CD4-positive, alpha-beta T cell treated with Interferon alpha-2 for 1 hour (primary cell): ENCODE measurements around the gene TRIM33.

Experiments
- DNase-seq, 2 donors: peaks; one replicate each; pipeline ENCODE4 v3.0.0-alpha.2; 2020 to 2022

Gene TRIM33

DNA sequence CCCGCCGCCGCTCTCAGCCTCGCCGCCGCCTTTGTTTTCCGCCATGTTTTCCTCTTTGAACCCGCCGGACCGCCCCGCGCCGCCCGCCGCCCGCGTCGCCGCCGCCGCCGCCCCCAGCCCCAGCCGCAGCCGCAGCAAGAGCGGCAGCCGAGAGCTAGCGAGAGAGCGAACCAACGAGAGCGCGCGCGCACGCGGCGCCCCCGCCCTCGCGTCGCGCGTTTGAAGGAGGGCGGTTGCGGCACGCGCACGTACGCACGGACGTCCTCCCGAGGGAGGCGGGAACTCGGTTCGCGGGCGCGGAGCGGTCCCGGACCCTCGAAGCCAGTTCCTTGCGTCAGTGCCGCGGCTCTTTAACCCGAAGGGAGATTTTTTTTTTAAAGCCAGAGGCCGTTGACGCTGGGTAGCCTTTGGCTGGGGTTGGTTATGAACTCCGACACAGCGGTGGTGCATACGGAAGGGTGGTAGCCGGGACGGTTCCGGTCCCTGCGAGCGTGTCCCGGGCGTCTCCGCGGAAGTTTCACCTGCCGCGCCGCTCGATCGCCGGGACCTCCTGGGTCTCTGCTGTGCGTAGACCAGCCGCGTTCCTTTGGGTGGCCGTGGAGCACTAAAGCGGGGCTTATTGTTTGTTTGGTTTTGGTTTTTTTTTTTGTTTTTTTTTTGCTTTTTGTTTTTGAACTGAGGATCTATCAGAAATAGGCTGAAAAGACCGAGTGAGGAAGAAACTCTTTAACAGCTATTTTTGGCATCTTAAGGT is at the start of gene TRIM33:
TSS of gene TRIM33 (minus strand) at position 172 of the 754 bp plus-strand sequence. CDS start at position 45, 127 bp downstream.
- DNase-seq = peak; percentile 91 to 93

GRCh38 chr1:114559356-114559755 is 48.4 kb upstream of the TRIM33 start:
- DNase-seq = no peak

- peak in 1 of 2 donors; percentile 45 for DNase-seq
These were observed 47.5 kb upstream of the TRIM33 start for GRCh38 chr1:114558544-114558943.

- no peak for DNase-seq
These were observed 43.6 kb upstream of the TRIM33 start for GRCh38 chr1:114554577-114554976.

DNA sequence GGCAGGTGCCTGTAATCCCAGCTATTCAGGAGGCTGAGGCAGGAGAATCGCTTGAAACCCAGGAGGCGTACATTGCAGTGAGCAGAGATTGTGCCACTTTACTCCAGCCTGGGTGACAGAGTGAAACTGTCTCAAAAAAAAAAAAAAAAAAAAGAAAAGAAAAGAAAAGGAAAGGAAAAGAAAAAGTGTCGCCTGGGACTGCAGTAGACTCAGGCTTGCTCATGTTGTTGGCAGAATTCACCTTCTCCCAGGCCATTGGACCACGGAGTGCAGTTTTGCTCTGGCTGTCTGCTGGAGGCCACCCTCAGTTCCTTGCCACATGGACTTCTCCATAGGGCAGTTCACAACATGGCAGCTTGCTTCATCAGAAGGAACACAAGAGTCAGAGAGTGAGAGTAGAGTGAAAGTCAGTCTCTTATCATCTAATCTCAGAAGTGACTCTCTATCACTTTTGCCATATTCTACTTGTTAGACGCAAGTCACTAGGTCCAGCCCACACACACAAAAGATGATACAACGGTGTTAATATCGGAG is 41.2 kb upstream of the TRIM33 start:
- DNase-seq = no peak

DNA sequence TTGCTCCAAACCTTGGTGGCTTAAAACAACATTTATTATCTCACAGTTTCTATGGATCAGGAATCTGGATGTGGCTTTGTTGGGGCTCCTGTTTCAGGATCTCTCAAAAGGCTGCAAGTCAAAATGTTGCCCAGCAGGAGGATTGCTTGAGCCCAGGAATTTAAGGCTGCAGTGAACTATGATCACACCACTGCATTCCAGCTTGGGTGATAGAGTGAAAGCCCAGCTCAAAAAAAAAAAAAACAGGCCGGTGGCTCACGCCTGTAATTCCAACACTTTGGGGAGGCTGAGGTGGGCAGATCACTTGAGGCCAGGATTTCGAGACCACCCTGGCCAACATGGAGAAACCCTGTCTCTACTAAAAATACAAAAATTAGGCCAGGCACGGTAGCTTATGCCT is 40.4 kb upstream of the TRIM33 start:
- no peak for DNase-seq

DNA sequence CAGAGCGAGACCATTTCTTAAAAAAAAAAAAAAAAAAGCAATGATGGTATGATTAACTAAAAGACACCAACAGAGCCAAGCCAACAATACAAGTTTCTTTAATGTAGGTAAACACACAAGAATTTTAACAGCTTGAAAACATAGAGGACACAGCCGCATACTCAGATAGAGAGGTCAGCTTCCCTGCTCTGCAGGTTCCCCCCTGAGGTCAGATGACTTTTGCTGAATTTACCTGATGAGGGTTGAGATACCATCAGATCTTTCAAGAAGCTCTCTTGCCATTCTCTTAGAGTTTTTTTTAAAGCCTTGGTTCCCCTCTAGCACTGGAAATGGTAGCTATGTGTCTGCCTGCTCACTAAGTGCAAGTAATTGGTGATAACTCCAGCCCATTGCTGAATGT is 39.3 kb upstream of the TRIM33 start:
- no peak for DNase-seq

DNA sequence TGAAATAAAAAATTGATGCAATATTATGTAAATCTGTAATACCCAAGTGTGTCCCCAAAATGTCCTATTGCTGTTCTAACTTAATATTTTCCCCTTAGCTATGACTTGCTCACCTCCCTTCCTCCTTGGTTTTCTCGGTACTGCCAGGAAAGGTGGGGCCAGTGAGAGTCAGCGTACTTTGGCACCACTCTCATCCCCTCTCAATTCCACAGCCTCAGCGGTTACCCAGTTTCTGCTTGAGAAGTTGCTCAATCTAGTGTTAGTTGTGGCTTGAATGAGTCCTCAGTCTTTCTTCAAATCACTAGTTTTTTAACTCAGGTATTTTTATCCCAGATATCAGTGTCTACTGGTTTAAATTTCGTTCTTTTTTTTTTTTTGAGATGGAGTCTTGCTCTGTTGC is 38.1 kb upstream of the TRIM33 start:
- no peak for DNase-seq

DNA sequence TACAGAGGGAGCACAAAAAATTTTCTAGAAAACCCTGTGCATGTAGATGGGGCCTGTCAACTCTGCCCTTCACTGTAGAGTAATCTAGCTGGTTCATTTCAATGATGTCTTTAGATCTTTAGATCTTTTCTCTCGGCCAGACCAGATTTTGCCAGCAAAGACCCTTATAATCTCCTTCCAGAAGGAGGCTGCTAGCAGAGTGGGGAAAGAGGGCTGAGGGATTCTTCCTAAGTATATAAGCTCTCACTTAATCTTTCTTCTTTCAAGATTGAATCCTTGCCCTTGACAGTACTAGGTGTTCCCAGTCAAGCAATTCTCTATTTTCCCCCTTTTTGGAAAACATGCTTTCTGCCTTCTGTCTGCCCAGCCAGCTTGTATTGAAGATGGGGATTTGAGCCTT is 36.1 kb upstream of the TRIM33 start:
- no peak for DNase-seq

- no peak for DNase-seq
These were observed 34.8 kb upstream of the TRIM33 start for GRCh38 chr1:114545796-114546195.

DNA sequence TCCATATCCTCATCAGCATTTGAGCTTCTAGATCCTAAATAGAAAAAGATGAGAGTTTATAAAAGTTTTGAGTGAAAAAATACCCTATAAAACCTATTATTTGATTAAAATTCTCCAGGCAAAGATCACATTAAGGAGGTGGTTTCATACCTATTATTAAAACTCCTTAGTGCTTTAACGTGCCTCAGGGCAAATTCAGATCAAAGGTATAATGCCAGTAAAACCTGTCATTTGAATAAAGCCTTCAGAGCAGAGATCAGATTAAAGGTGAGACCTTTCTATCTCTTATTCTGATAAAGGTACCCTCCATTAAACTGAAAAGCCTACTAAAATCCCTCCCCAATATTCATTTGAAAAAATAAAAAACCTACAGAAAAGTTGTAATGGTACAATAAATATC is 34.3 kb upstream of the TRIM33 start:
- no peak for DNase-seq

DNA sequence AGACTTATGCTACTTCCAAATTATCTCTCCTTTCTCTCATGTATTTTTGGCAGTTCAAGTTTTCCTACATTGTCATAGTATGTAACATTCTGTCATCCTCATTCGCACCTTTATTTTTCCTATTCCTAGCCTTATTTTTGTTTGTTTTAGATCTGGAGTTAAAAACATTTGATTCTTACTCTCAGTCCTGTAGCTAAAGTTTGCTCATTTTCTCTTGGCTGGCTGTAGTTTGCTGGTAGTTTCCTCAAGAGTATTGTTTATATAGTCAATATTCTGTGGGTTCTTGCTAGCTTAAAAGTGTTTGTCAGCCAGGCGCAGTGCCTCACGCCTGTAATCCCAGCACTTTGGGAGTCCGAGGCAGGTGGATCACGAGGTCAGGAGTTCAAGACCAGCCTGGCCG is 29.8 kb upstream of the TRIM33 start:
- no peak for DNase-seq

GRCh38 chr1:114540272-114540671 is 29.3 kb upstream of the TRIM33 start:
- DNase-seq = no peak

- no peak for DNase-seq
These were observed 25.0 kb upstream of the TRIM33 start for GRCh38 chr1:114536043-114536442.

DNA sequence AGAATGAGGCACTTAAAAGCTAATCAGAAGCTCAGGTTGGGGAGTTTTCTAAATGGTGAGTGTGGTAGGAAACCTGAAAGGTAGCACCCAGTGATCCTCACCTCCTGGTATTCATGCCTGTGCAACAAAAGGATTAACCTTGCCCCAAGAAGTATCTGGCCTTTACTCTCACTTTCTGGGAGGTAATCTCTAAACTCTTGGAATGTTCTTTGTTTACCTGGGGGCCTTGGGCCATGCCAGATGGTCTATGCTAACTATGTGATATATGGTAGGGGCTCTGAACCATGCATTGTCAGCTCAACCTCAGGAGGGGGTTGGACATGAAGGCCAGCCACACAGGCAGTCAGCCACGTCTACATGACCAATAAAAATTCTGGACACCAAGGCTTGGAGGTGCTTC is 24.4 kb upstream of the TRIM33 start:
- DNase-seq = no peak

GRCh38 chr1:114531094-114531493 is 20.1 kb upstream of the TRIM33 start:
- no peak for DNase-seq

- no peak for DNase-seq
These were observed 19.2 kb upstream of the TRIM33 start for GRCh38 chr1:114530224-114530623.

DNA sequence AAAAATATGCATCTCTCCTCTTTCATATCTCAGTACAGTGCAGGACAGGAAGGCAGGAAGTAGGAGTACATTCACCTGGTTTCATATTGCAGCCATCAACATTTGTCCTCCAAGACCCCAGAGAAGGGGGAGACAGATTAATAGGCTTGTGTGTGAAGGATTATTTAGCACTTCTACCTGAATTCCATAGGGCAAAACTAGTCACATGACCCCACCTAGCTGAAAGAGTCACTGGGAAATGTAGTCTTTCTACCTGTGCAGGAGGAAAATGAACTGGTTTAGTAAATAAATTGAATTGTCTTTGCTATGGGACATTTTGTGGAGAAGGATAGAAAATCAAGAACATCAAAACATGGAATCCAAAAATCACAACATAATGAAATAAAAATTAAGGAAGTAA is 13.9 kb upstream of the TRIM33 start:
- no peak for DNase-seq

DNA sequence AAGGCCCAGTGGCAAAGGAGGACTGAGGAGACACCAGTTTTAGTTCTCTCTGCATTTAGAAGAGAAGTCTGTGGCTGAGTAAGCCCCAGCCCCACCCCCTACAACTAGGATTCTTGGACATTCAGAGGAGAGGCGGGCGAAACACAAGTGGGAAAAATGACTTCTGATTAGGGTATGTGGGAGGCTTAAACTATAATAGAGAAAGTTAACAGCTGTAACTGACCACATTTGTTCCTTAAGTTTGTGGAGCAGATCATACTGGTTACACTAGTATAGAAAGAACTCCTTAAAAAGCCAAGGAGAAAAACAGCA is 11.2 kb upstream of the TRIM33 start:
- DNase-seq = no peak

DNA sequence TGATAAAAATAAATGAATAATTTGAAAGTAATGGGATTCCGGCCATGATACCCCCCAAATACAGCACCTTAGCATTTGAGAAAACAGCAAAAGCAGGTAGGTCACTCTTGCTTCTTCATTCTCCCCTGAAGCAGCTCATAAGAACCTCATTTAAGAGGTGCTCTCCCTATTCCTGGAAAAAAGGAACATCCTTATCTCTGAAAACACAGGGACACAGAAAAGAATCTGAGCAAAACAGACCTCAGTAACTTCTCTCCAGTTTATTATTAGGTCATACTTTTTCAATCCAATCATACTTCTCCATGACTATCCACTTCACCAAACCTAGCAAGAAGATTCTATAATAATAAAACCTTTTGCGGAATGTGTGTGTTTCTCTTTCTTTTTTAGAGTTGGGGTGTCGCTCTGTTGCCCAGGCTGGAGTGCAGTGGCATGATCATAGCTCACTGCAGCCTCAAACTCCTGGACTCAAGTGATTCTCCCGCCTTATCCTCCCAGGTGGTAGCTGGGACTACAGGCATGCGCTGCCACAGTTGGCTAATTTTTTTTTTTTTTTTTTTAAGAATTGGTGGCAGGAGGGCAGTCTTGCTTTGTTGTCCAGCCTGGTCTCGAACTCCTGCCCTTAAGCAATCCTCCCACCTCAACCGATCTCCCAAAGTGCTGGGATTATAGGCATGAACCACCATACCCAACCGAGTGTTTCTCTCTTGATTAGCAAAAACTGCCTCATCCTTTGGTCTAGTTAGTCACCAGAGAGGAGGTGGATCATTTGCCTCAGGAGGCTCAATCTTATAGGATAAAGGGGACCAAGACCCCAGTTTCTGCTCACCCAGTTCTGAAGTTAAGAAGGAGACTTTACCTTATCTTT is 10.6 kb upstream of the TRIM33 start:
- no peak for DNase-seq

DNA sequence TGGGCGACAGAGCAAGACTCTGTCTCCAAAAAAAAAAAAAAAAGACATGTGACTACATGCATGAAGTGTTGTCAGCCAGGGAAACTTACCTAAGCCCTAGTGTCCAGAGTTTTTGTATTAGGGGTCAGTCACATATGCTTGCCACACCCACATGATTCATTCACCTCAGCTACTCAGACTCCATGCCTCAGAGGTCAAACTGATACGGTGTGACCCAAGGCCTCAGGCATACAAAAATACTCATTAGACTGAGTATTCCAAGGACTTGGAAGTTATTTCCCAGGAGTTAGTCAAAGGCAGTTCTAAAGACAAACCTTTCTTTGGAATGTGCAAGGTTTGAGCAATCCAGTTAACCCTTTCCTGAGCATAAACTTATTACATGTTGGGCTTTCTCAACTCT is 6.3 kb upstream of the TRIM33 start:
- no peak for DNase-seq

DNA sequence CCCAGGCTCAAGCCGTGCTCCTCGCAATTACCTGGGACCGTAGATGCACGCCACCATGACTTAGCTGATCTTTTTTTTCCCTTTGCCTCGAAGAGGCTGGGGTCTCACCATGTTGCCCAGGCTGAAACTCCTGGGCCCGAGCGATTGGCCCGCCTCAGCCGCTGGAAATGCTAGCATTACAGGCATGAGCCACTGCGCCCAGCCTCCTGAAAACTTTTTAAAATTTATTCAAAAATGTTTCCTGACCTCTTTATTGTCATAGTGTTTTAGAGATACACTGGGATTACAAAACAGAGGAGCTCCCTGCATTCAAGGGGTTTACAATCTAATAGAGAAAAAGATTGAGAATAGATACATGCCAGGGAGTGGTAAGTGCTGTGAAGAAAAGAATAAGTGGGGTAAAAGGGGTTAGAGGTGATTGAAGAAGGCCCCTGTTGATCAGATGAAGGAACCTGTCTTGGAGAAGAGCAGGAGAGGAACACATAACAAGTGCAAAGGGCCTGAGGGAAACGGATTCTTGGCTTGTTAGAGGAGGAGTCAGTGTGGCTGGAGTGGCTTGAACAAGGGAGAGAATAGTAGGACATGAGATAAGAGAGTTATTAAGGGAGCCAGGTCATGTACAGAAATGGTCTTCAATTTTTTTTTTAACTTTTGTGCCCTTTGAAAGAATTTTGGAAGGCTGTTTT is 1.7 kb upstream of the TRIM33 start:
- DNase-seq = no peak

DNA sequence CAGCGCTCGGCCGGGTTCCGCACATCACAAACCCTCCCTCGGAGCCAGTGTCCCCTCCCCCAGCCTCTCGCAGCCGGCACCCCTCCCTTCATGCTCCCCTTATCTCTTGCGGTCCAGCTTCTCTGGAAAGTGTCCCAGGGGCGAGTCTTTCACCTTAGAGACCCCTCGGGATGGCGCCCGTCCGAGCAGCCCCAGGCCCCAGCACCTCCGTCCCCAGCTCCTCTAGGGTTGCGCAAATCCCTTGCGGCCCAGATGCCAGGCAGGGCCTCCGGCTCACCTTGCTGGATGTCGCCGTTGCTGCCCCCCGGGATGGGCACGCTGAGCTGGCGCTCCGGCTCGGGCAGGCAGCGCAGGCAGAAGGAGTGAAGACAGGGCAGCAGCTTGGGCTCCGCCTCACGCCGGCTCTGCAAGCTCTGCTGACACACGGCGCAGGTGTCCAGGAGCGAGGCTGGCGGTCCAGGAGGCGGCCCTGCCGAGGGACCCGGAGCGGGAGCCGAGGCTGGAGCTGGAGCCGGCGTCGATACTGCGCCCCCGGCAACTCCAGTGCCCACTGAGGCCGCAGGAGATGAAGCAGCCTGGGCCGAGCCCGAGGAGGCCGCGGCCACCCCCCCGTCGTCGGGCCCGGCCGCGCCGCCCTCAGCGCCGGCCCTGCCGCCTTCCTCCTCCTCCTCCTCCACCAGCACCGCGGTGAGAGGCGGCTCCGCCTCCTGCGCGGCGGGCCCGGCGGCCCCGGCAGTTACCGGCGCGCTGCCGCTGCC is 550 bp downstream of the TRIM33 start:
- DNase-seq = peak; percentile 26 to 44
